ENCODE results near the gene EFCAB6. TPM values are rescaled to one million over a fixed set of nuclear protein-coding genes. Genes with fewer than 3 reads are reported as not detected.

EFCAB6 gene
- total and polyA plus RNA-seq, 2 donors (not counting 1 experiment from before 2014, with no cell fraction given) = 0.07 to 0.10 TPM

DNA sequence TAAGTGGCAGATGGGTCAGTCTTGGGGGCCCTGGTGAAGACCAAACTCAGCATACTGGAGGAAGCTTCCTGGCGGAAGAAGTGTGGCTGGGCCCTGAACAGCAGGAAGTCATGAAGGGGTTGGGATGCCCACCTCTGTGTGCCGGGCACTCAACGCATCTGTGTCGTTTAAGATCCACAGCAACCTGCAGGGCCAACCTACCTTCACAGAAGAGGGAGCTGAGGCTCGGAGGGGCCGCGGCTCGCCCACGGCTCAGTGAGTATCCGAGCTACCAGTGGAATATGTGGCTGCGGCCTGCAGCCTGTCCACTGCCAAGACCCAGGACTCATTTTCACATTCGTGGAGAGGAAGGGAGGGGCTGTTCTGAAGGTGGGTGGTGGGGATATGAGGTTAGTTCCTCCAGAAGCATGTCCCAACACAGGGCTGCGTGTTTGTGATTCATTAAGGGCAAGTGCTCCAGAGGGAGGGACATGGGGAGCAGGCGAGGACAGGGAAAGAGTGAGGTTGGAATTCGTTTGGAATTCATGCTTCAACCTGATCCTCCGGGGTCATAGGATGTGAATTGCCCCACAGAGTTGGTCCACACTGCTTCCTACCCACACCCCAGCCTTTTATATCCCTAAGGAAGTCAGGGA, 300.7 kb downstream of the EFCAB6 start:
- no peaks in the 10 kb centered on the region for H3K79me2 ChIP-seq (ENCODE audit: control insufficient read depth, insufficient read depth, low read length)
- H3K27me3 Mint-ChIP-seq = no peaks in the 10 kb centered on the region
- no peak overlapping the region for H3K9ac ChIP-seq (ENCODE audit: low read length)
- no peaks in the 10 kb centered on the region for H3K36me3 ChIP-seq (replicated peaks in 1 of 2; ENCODE audit: control extremely low read depth in 1 of 2, control insufficient read depth in 1 of 2, extremely low read depth in 1 of 2, insufficient read depth in 2 of 2, low read length in 1 of 2)
- ChIA-PET CTCF (no interaction called here), POLR2A (no interaction called here)
- H3K9me3 Mint-ChIP-seq (ENCODE audit: insufficient read depth) = no peaks in the 10 kb centered on the region
- H2AFZ ChIP-seq (ENCODE audit: insufficient read depth, low read depth, low read length, poor library complexity, severe bottlenecking) = no peak overlapping the region
- no peaks in the 10 kb centered on the region for H3K4me1 Mint-ChIP-seq
- no peak overlapping the region for H3K4me3 ChIP-seq (ENCODE audit: control extremely low read depth in 1 of 5, extremely low read depth in 1 of 5, insufficient read depth in 1 of 5, low read depth in 2 of 5, low read length in 4 of 5)
- no peak for DNase-seq
- no peak for ATAC-seq (ENCODE audit: low read depth)
- H3K4me1 ChIP-seq (ENCODE audit: control insufficient read depth in 2 of 2, insufficient read depth in 2 of 2, low read length in 2 of 2) = no peaks in the 10 kb centered on the region
- H4K20me1 ChIP-seq (ENCODE audit: control insufficient read depth, insufficient read depth, low read length, poor library complexity, severe bottlenecking) = no peaks in the 10 kb centered on the region
- intact Hi-C loops (cut with micrococcal nuclease) = no loop called here
- H3K4me3 Mint-ChIP-seq = no peak overlapping the region
- H3K4me2 ChIP-seq (replicated peaks; ENCODE audit: low read depth, low read length, poor library complexity, severe bottlenecking) = no peak overlapping the region
- TF ChIP-seq, protein P1, sequence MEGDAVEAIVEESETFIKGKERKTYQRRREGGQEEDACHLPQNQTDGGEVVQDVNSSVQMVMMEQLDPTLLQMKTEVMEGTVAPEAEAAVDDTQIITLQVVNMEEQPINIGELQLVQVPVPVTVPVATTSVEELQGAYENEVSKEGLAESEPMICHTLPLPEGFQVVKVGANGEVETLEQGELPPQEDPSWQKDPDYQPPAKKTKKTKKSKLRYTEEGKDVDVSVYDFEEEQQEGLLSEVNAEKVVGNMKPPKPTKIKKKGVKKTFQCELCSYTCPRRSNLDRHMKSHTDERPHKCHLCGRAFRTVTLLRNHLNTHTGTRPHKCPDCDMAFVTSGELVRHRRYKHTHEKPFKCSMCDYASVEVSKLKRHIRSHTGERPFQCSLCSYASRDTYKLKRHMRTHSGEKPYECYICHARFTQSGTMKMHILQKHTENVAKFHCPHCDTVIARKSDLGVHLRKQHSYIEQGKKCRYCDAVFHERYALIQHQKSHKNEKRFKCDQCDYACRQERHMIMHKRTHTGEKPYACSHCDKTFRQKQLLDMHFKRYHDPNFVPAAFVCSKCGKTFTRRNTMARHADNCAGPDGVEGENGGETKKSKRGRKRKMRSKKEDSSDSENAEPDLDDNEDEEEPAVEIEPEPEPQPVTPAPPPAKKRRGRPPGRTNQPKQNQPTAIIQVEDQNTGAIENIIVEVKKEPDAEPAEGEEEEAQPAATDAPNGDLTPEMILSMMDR (IDR thresholded peaks at IDR 0.05) = no peak
- no peak for TF ChIP-seq EZH2 (IDR thresholded peaks at IDR 0.05; ENCODE audit: borderline replicate concordance, insufficient read depth, low read depth, low read length, poor library complexity, severe bottlenecking)
- H3K27me3 ChIP-seq (replicated peaks in 1 of 4; ENCODE audit: control extremely low read depth in 1 of 4, control insufficient read depth in 3 of 4, insufficient read depth in 4 of 4, low read length in 3 of 4) = no peaks in the 10 kb centered on the region
- H3K27ac ChIP-seq (ENCODE audit: low read length in 2 of 2) = no peak overlapping the region
- WGBS (ENCODE audit: insufficient coverage) = 93% methylated on average over 10 of the region's 16 CpGs
- H3K27ac Mint-ChIP-seq = no peak overlapping the region
- H3K9me3 ChIP-seq (ENCODE audit: control extremely low read depth in 1 of 3, control insufficient read depth in 2 of 3, insufficient read depth in 1 of 3, low read length in 2 of 3) = peaks cover 0 to 5% (median 0%) of the 10 kb centered on the region in 3 donors

DNA sequence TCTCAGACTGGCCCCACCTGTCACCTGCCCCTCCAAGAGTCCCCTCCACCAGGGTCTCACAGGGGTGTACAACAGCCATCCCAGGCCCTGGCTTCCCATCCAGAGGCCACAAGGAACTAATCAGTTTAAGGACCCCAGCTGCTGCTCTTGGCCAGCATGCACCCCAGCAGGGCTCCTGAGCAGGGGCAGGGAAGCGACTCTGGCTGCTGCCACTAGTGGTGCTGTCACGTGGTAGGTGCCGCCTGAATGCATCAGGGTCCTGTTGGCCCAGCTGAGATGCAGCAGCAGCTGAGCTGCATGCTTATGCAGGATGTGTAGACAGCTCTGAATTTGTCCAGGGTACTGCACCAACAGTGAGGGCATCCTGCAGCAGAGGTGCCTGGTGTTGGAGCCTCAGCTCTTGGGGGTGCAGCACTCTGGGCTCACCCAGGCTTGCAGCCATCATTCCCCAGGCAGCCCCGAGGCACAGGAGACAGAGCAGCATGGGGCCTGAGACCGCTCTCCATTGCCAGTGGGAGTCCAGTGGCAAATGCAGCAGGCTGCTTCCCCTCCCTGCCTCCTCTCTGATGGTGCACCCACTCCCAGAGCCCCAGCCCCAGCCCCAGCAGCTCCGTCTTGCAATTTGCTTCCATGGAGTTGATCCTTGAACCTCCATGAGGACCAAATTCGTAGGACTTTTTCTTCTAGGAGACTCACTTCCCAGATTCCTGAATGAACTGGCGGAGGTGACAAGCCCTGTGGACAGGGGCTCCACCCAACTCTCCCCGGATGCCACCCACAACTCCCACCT, 301.6 kb downstream of the EFCAB6 start:
- Histone ChIP-seq H3K4me1 (ENCODE audit: control insufficient read depth in 2 of 2, insufficient read depth in 2 of 2, low read length in 2 of 2) (no peaks in the 10 kb centered on the region), H3K27me3 (replicated peaks in 1 of 4; ENCODE audit: control extremely low read depth in 1 of 4, control insufficient read depth in 3 of 4, insufficient read depth in 4 of 4, low read length in 3 of 4) (no peaks in the 10 kb centered on the region), H4K20me1 (ENCODE audit: control insufficient read depth, insufficient read depth, low read length, poor library complexity, severe bottlenecking) (no peaks in the 10 kb centered on the region), H3K4me2 (replicated peaks; ENCODE audit: low read depth, low read length, poor library complexity, severe bottlenecking) (no peak overlapping the region), H3K9ac (ENCODE audit: low read length) (no peak overlapping the region), H2AFZ (ENCODE audit: insufficient read depth, low read depth, low read length, poor library complexity, severe bottlenecking) (no peak overlapping the region), H3K79me2 (ENCODE audit: control insufficient read depth, insufficient read depth, low read length) (no peaks in the 10 kb centered on the region), H3K9me3 (ENCODE audit: control extremely low read depth in 1 of 3, control insufficient read depth in 2 of 3, insufficient read depth in 1 of 3, low read length in 2 of 3) (peaks cover 0 to 9% (median 0%) of the 10 kb centered on the region in 3 donors), H3K36me3 (replicated peaks in 1 of 2; ENCODE audit: control extremely low read depth in 1 of 2, control insufficient read depth in 1 of 2, extremely low read depth in 1 of 2, insufficient read depth in 2 of 2, low read length in 1 of 2) (no peaks in the 10 kb centered on the region), H3K27ac (ENCODE audit: low read length in 2 of 2) (no peak overlapping the region), H3K4me3 (ENCODE audit: control extremely low read depth in 1 of 5, extremely low read depth in 1 of 5, insufficient read depth in 1 of 5, low read depth in 2 of 5, low read length in 4 of 5) (no peak overlapping the region)
- DNase-seq (no peak), ATAC-seq (ENCODE audit: low read depth) (no peak)
- CTCF ChIA-PET = no interaction called here
- intact Hi-C loops (cut with micrococcal nuclease) = no loop called here
- H3K27ac Mint-ChIP-seq = no peak overlapping the region
- POLR2A ChIA-PET = no interaction called here
- H3K27me3 Mint-ChIP-seq = no peaks in the 10 kb centered on the region
- H3K4me1 Mint-ChIP-seq = no peaks in the 10 kb centered on the region
- H3K4me3 Mint-ChIP-seq = no peak overlapping the region
- no peaks in the 10 kb centered on the region for H3K9me3 Mint-ChIP-seq (ENCODE audit: insufficient read depth)
- WGBS (ENCODE audit: insufficient coverage) = 80% methylated on average over 9 of the region's 9 CpGs
- TF ChIP-seq EZH2 (IDR thresholded peaks at IDR 0.05; ENCODE audit: borderline replicate concordance, insufficient read depth, low read depth, low read length, poor library complexity, severe bottlenecking) = no peak
